H9 (cell line): ENCODE results near the gene C1QTNF1. TPM values are rescaled to one million over a fixed set of nuclear protein-coding genes. Genes with fewer than 3 reads are reported as not detected.

Source experiments
- DNase-seq: peaks from one replicate; pipeline ENCODE4 v3.0.0-alpha.2; 2017
- H2AFZ ChIP-seq: one replicate; pipeline ENCODE4 v1.6.1; 2013; ENCODE audit warnings: mild to moderate bottlenecking, low read length, control low read depth, moderate library complexity
- H2AK5ac ChIP-seq: 2 replicates; pipeline ENCODE4 v1.6.1; 2013; ENCODE audit warnings: low read length, control low read depth, mixed read lengths; ENCODE audit not compliant: insufficient read length
- H2BK120ac ChIP-seq: one replicate; pipeline ENCODE4 v1.6.1; 2013; ENCODE audit warnings: low read depth, mild to moderate bottlenecking, low read length, control low read depth, inconsistent platforms; ENCODE audit not compliant: poor library complexity, severe bottlenecking
- H2BK12ac ChIP-seq: 2 replicates; pipeline ENCODE4 v1.6.1; 2013; ENCODE audit warnings: low read length, control low read depth, mixed read lengths, low read depth; ENCODE audit not compliant: insufficient read length
- H2BK15ac ChIP-seq: 2 replicates; pipeline ENCODE4 v1.6.1; 2013; ENCODE audit warnings: low read depth, low read length, control low read depth
- H2BK20ac ChIP-seq: one replicate; pipeline ENCODE4 v1.6.1; 2013; ENCODE audit warnings: low read depth, mild to moderate bottlenecking, low read length, control low read depth, inconsistent platforms; ENCODE audit not compliant: poor library complexity, severe bottlenecking
- H2BK5ac ChIP-seq: 2 replicates; pipeline ENCODE4 v1.6.1; 2013; ENCODE audit warnings: low read length, control low read depth, mixed read lengths; ENCODE audit not compliant: insufficient read length
- H3K14ac ChIP-seq: 2 replicates; pipeline ENCODE4 v1.6.1; 2013; ENCODE audit warnings: low read length, control low read depth; ENCODE audit not compliant: insufficient read depth
- H3K18ac ChIP-seq: 2 replicates; pipeline ENCODE4 v1.6.1; 2013; ENCODE audit warnings: low read depth, mild to moderate bottlenecking, mixed read lengths, low read length, control low read depth; ENCODE audit not compliant: insufficient read length
- H3K23ac ChIP-seq: 2 replicates; pipeline ENCODE4 v1.6.1; 2013; ENCODE audit warnings: low read length, control low read depth, mixed read lengths, low read depth; ENCODE audit not compliant: insufficient read length
- H3K23me2 ChIP-seq: 2 replicates; pipeline ENCODE4 v1.6.1; 2013; ENCODE audit warnings: low read depth, mild to moderate bottlenecking, mixed read lengths, low read length, control low read depth; ENCODE audit not compliant: insufficient read length, poor library complexity, severe bottlenecking
- H3K27ac ChIP-seq: 2 replicates; pipeline ENCODE4 v1.5.1; 2013; ENCODE audit warnings: low read length, control low read depth, mixed read lengths, low read depth; ENCODE audit not compliant: insufficient read length
- H3K27me3 ChIP-seq: 2 replicates; pipeline ENCODE4 v1.6.1; 2013; ENCODE audit warnings: low read length, control low read depth, inconsistent platforms; ENCODE audit not compliant: insufficient read depth
- H3K4ac ChIP-seq: 2 replicates; pipeline ENCODE4 v1.6.1; 2013; ENCODE audit warnings: low read depth, mild to moderate bottlenecking, control low read depth, inconsistent platforms, low read length, moderate library complexity
- H3K4me1 ChIP-seq: 2 replicates; pipeline ENCODE4 v1.6.1; 2013; ENCODE audit warnings: low read length, control low read depth, inconsistent platforms; ENCODE audit not compliant: insufficient read depth
- H3K4me2 ChIP-seq: 2 replicates; pipeline ENCODE4 v1.6.1; 2013; ENCODE audit warnings: low read length, control low read depth, mixed read lengths; ENCODE audit not compliant: insufficient read length, insufficient read depth
- H3K56ac ChIP-seq: 2 replicates; pipeline ENCODE4 v1.6.1; 2013; ENCODE audit warnings: low read depth, mild to moderate bottlenecking, mixed read lengths, low read length, control low read depth; ENCODE audit not compliant: insufficient read length
- H3K79me1 ChIP-seq: 2 replicates; pipeline ENCODE4 v1.6.1; 2013; ENCODE audit warnings: low read depth, mild to moderate bottlenecking, moderate library complexity, low read length, control low read depth, inconsistent platforms; ENCODE audit not compliant: insufficient read depth, poor library complexity, severe bottlenecking
- H3K79me2 ChIP-seq: 2 replicates; pipeline ENCODE4 v1.6.1; 2013; ENCODE audit warnings: low read length, control low read depth, inconsistent platforms; ENCODE audit not compliant: insufficient read depth
- H3K9ac ChIP-seq: 2 replicates; pipeline ENCODE4 v1.6.1; 2013; ENCODE audit warnings: low read length, control low read depth, mixed read lengths; ENCODE audit not compliant: insufficient read length; ENCODE audit errors: extremely low read depth
- H3K9me3 ChIP-seq: one replicate; pipeline ENCODE4 v1.6.1; 2013; ENCODE audit warnings: low read depth, low read length, inconsistent platforms; ENCODE audit not compliant: control insufficient read depth
- H3T11ph ChIP-seq: one replicate; pipeline ENCODE4 v1.6.1; 2013; ENCODE audit warnings: mild to moderate bottlenecking, low read length, control low read depth, inconsistent platforms
- H4K20me1 ChIP-seq: one replicate; pipeline ENCODE4 v1.6.1; 2013; ENCODE audit not compliant: control insufficient read depth, insufficient read length, insufficient read depth
- H4K5ac ChIP-seq: 2 replicates; pipeline ENCODE4 v1.6.1; 2013; ENCODE audit warnings: low read depth, mild to moderate bottlenecking, mixed read lengths, low read length, control low read depth; ENCODE audit not compliant: insufficient read length
- H4K8ac ChIP-seq: replicated peaks from 2 replicates; pipeline ENCODE4 v1.6.1; 2013; ENCODE audit warnings: low read length, control low read depth, mixed read lengths, low read depth; ENCODE audit not compliant: insufficient read length
- H4K91ac ChIP-seq: 2 replicates; pipeline ENCODE4 v1.6.1; 2013; ENCODE audit warnings: low read depth, mild to moderate bottlenecking, moderate library complexity, mixed read lengths, low read length, control low read depth; ENCODE audit not compliant: insufficient read length
- H3K27ac Mint-ChIP-seq, 3 experiments: 2 replicates in 2 of 3; 3 replicates in 1 of 3; pipeline ENCODE4 v1.8.0; 2020 to 2021; ENCODE audit warnings: mixed read lengths in 3 of 3, mild to moderate bottlenecking in 1 of 3, moderate library complexity in 1 of 3
- H3K27me3 Mint-ChIP-seq: 2 replicates; pipeline ENCODE4 v1.8.0; 2021; ENCODE audit warnings: low read depth, mild to moderate bottlenecking, moderate library complexity, mixed read lengths
- H3K36me3 Mint-ChIP-seq, 3 experiments: 2 replicates in 2 of 3; 3 replicates in 1 of 3; pipeline ENCODE4 v1.8.0; 2020 to 2021; ENCODE audit warnings: low read depth in 3 of 3, mixed read lengths in 3 of 3; ENCODE audit not compliant: insufficient read depth in 1 of 3
- H3K4me1 Mint-ChIP-seq, 2 experiments: 2 replicates each; pipeline ENCODE4 v1.8.0; 2020; ENCODE audit warnings: mixed read lengths in 2 of 2
- H3K4me3 Mint-ChIP-seq, 2 experiments: 2 replicates in 1 of 2; 3 replicates in 1 of 2; pipeline ENCODE4 v1.8.0; 2020 to 2021; ENCODE audit warnings: mild to moderate bottlenecking in 2 of 2, mixed read lengths in 2 of 2, moderate library complexity in 1 of 2
- H3K9me3 Mint-ChIP-seq, 2 experiments: 2 replicates in 1 of 2; 3 replicates in 1 of 2; pipeline ENCODE4 v1.8.0; 2020; ENCODE audit warnings: mild to moderate bottlenecking in 2 of 2, mixed read lengths in 2 of 2, moderate library complexity in 1 of 2
- WGBS: extraction: QIAGEN DNeasy Blood & Tissue Kit; methylation state at CpG from one replicate; pipeline ENCODE4 v1.1.7; 2013; ENCODE audit warnings: missing lambda C conversion rate, low lambda C conversion rate, mixed read lengths; ENCODE audit not compliant: insufficient read length; ENCODE audit errors: extremely low coverage; 5-methylcytosine and 5-hydroxymethylcytosine counted together
- total RNA-seq: library from RNA; stranded (reverse); gene quantifications from 2 replicates; pipeline ENCODE4 v1.2.1, GENCODE V29; 2021
- TF ChIP-seq, protein P1 (sequence below): fragments of 200-600 bp; sonication (generic); conservative IDR thresholded peaks from 3 replicates; pipeline ENCODE4 v1.8.0; 2021; ENCODE audit warnings: antibody characterized with exemption, mild to moderate bottlenecking

C1QTNF1 gene
- total RNA-seq, 1 experiment from 2014 or later = 0.96 TPM

DNA sequence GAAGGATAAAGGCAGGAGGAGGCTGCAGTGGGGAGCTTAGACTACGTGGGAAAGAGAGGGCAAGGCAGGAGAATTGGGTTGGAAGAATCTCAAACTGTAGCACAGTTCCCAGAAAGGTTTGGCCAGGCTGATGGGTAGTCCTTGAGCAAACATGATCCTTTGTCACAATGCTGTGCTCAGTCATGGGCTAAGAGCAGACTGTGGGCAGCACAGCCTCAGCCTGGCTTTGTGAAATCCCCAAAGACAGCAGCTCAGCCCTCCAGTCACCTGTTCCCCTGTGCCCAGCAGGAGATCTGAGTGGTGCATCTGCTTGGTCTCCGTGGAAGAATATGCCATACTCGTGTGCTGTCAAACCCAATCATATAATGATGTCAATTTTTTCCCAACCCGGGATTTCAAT is 40.1 kb downstream of the C1QTNF1 start:
- no peak overlapping the region for H3K18ac ChIP-seq
- no peak overlapping the region for H2BK20ac ChIP-seq
- H3T11ph ChIP-seq = no peak overlapping the region
- peaks cover 17% of the 10 kb centered on the region for H3K27me3 Mint-ChIP-seq
- peaks cover 2% of the 10 kb centered on the region in 2 experiments; a peak in 3 of 4 replicates for H3K4me1 Mint-ChIP-seq
- no peaks in the 10 kb centered on the region for H3K27me3 ChIP-seq
- H2BK15ac ChIP-seq = no peak overlapping the region
- no peak overlapping the region for H2AFZ ChIP-seq
- H3K27ac Mint-ChIP-seq = no peak overlapping the region; a peak in 1 of 7 replicates
- H3K23ac ChIP-seq = no peak overlapping the region
- no peaks in the 10 kb centered on the region for H3K9me3 Mint-ChIP-seq
- no peaks in the 10 kb centered on the region for H4K20me1 ChIP-seq
- H2AK5ac ChIP-seq = no peak overlapping the region
- no peak overlapping the region for H3K14ac ChIP-seq
- H4K91ac ChIP-seq = no peak overlapping the region
- no peak overlapping the region for H3K4ac ChIP-seq
- H3K23me2 ChIP-seq = no peaks in the 10 kb centered on the region
- no peaks in the 10 kb centered on the region for H3K79me1 ChIP-seq
- H2BK12ac ChIP-seq = no peak overlapping the region
- H4K8ac ChIP-seq = no peak overlapping the region
- H3K27ac ChIP-seq = no peak overlapping the region
- no CpG with 5 or more reads among the region's 4 CpGs for WGBS
- no peaks in the 10 kb centered on the region for H3K4me1 ChIP-seq
- H2BK120ac ChIP-seq = no peak overlapping the region
- no peak overlapping the region for H4K5ac ChIP-seq
- TF ChIP-seq, protein P1, sequence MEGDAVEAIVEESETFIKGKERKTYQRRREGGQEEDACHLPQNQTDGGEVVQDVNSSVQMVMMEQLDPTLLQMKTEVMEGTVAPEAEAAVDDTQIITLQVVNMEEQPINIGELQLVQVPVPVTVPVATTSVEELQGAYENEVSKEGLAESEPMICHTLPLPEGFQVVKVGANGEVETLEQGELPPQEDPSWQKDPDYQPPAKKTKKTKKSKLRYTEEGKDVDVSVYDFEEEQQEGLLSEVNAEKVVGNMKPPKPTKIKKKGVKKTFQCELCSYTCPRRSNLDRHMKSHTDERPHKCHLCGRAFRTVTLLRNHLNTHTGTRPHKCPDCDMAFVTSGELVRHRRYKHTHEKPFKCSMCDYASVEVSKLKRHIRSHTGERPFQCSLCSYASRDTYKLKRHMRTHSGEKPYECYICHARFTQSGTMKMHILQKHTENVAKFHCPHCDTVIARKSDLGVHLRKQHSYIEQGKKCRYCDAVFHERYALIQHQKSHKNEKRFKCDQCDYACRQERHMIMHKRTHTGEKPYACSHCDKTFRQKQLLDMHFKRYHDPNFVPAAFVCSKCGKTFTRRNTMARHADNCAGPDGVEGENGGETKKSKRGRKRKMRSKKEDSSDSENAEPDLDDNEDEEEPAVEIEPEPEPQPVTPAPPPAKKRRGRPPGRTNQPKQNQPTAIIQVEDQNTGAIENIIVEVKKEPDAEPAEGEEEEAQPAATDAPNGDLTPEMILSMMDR = no peak
- no peak overlapping the region for H2BK5ac ChIP-seq
- DNase-seq = no peak
- H3K4me2 ChIP-seq = no peak overlapping the region
- H3K9ac ChIP-seq = no peak overlapping the region
- H3K9me3 ChIP-seq = no peaks in the 10 kb centered on the region
- no peaks in the 10 kb centered on the region for H3K79me2 ChIP-seq
- no peaks in the 10 kb centered on the region for H3K36me3 Mint-ChIP-seq
- no peak overlapping the region for H3K4me3 Mint-ChIP-seq
- H3K56ac ChIP-seq = no peak overlapping the region
